Gastroesophageal sphincter (tissue), 3 donors: Measurements from ENCODE around the gene GALNTL6.

ENCODE experiments used
- CTCF ChIP-seq, 4 experiments: fragments of 200-600 bp in 2 of 4; fragments of 450-650 bp in 2 of 4; sonication (generic) in 1 of 4; IDR thresholded peaks; one replicate each; pipeline ENCODE4 v1.5.1; 2017 to 2019; ENCODE audit warnings: antibody characterized with exemption in 4 of 4, mild to moderate bottlenecking in 2 of 4, moderate library complexity in 2 of 4
- EP300 ChIP-seq: sonication (generic); formaldehyde crosslinking; IDR thresholded peaks from one replicate; pipeline ENCODE4 v1.6.1; 2017; ENCODE audit warnings: antibody characterized with exemption, mild to moderate bottlenecking
- POLR2A ChIP-seq, 2 donors: fragments of 450-650 bp; IDR thresholded peaks; one replicate each; pipeline ENCODE4 v1.6.1; 2017; ENCODE audit warnings: antibody characterized with exemption in 2 of 2, mild to moderate bottlenecking in 2 of 2, moderate library complexity in 1 of 2
- POLR2AphosphoS5 ChIP-seq: sonication (generic); formaldehyde crosslinking; IDR thresholded peaks from one replicate; pipeline ENCODE4 v1.6.1; 2017; ENCODE audit warnings: antibody characterized with exemption

GRCh38 chr4:172740434-172740833 is 927.2 kb downstream of the GALNTL6 start:
- TF ChIP-seq CTCF (IDR thresholded peaks at IDR 0.05) (no peak), POLR2AphosphoS5 (no peak), EP300 (no peak), POLR2A (IDR thresholded peaks at IDR 0.05) (no peak)
